SIG-M5 treated with dmso at 0.1 percent for 504 hours (cell line): ENCODE data around the gene RNF186.
"Not testable (repeated sequence)": the region's sequence is repeated elsewhere in the genome, so short reads cannot be mapped to it uniquely, and the experiment has no call there.

ENCODE experiments used
- DNase-seq: peaks from one replicate; lab custom pipeline; 2025; ENCODE audit not compliant: unreplicated experiment; lab: John Stamatoyannopoulos, UW

The RNF186 gene

DNA sequence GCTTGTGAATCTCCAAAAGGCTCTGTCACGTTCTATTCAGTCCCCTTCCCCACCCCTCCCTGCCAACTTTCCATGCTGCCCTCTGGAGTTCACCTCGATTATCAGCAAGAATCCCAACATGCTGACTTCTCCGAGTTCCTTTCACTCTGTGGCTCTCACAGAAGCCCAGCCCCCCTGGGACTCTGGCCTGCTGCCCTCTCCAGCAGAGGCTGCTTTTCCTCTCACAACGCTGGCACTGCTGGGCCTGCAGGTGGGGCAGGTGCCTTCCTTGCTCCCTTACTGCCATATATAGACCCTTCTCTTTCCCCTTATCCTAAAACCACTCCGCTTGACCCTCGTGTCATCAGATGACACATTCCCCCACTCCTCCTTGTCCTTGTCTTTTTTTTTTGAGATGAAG is 10.2 kb upstream of the RNF186 start:
- DNase-seq, result no peak

DNA sequence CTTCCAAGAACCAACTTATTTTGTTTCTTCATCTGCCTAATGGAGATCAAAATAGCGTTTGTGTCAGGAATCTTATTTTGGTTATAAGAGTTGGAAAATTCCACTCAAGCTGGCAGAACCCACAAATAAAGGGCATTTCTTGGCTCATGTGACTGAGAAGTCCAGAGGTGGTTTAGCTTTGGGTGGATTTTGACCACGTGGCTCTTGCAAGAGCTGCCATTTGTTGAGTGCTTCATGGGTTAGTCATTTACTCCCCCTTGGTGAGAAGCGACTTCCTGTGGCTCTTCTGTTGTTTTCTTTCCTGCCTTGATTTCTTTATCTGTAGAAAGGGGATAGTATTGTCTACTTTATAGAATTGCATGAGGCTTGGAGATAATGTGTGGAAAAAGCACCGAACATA is 9.5 kb upstream of the RNF186 start:
- DNase-seq, result no peak

DNA sequence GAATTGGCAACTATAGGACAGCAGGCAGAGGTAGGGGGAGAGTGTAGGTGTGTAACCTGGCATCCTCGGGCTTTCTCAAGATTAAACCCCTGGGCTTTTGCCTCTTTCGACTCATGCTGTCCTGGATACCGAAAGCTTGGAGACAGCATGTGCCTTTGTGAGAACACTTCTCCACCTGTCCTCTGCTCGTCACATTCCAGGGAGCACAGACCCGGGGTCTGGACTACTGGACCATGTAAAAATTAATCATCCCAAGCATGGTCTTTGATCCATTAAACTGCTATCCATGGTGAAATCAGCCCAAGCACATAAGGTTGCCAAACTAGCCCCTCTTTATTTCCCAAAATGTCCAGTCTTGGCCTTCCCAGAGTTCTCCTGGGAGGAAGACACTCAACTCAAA is 9.0 kb upstream of the RNF186 start:
- no peak for DNase-seq

DNA sequence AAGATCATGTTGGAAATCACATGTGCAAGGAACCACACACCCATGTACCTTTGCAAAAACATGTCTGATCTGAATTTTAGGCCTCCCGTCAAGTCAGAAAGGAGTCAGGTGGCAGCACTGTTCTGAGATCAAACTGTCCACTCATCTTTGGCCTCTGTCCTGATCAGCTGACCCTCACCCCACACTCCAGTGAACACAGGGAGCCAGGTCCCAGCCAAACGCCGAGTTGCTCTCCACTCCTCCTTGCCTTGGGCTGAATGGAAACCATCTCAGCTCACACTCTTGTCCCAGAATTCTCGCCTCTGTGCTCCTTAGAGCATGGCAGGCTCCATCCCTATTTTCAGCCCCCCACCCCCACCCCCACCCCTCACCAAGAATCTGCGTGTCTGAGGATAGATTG is 4.6 kb upstream of the RNF186 start:
- no peak for DNase-seq

DNA sequence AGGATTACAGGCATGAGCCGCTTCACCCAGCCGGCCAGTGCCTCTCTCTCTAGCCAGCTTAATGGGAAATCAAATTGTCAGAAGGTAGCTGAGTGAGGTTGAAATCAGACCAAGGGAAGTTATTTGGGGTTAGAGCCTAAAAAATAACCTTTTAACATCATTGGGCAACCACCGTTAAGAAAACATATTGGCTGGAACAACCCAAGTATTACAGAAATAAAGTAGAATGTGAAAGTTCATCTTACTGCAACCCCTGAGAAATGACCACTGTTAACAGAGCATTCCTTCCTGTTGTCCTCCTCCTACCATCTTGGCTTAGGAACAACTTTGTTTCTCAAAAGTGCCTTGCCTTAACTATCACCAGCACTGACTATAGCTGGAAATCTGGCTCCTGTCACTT is 3.2 kb upstream of the RNF186 start:
- no peak for DNase-seq

DNA sequence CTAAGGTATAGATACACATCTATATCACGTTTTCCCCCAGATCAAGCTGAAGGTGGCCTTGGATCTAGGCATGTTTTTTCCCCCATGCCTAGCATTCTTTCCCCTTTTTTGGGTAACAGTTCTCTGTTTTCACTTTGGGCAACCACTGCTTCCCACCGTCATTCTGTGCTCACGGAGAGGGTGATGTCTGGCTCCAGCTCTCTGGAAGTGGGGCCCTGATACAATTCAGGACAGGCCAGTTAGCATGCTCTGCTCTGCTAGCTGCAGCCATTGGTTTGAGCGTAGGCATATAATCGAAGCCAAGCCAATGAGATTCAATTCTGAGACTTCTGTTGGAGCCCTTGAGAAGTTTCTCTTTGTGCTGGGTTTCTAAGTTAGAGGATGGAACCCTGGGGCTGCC is 2.1 kb upstream of the RNF186 start:
- DNase-seq, result no peak

DNA sequence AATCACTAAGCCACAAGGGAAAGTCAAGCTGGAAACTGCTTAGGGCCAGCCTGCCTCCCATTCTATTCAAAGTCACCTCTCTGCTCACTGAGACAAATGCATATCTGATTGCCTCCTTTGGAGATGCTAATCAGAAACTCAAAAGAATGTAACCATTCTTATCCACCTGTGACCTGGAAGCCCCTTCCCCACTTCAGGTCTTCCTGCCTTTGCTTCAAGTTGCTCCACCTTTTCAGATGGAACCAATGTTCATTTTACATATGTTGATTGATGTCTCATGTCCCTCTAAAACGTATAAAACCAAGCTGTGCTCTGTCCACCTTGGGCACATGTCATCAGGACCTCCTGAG is 1.6 kb upstream of the RNF186 start:
- DNase-seq, result not testable (repeated sequence)

DNA sequence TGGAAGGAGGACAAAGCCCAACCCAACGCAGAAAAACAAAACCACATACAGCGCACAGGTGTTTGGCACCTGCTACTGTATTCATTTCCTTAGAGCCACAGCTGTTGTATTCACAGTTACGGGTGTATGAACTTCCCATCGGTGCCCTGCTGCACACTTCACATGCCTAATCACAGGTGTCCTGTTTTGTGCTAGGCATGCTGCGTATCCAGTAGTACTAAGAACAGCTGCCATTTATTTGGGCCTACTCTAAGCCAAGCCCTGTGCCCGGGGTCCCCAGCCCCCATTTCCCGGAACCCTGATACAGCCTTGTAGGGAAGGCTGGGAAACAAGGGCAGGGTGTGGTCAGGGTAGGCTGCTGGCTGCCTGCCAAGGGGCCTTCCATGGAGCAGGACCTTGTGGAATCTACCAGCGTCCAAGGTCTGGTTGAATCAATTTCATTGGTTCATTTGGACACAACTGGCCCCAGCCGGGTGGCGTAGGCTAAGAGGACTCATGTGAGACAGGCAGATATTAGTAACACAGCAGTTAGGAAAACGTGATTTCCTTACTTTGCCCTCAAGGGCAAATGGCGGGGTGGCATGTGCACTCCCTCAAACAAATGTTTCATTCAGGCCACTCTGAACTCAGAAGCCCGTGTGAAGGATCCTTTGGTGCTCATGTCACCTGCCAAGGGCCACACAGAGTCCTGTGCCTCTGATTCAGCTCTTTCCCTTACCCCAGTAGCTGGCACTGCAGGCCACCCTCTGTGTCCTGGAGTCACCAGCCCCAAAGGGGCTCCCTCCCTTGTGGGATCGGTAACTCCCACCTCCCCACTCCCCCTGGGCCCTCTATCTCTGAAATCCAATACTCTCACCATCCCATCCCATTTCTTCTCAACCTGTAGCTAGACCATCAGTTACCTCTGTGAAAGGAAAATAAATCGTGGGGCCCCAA is 986 bp upstream of the RNF186 start:
- no peak for DNase-seq

DNA sequence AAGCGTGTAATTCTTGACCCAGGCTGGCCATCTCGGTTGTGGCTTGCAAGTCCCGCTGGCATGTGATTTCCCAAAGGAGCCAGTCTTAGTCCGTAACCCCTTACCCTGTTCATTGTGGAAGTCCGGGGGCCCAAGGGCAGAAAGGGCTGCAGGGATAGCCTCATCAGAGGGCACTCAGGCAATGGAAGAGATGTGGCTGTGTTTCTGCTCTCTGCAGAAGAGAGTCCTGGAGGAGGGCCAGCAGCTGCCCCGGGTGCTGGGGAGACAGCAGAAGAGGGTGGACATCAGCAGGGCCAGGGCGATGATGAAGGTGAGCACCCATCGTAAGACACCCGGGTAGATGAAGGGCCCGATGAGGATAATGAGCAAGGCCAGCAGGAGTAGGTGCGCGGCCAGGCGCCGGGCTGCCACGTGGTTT is 830 bp downstream of the RNF186 start:
- no peak for DNase-seq

DNA sequence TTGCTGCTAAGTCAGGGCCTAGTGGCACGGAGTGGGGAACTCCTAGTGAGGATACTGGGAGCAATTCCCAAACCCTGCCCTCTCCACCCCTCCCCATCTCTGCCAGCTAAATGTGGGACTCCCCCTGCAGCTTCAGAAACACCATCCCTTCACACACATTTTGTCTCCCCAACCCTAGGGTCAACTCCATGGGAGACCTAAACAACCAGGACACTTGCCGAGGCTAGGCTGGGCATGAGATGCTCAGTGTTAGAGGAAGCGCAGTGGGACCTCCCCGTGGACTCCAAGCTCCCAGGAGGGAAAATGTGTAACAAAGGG is 1.5 kb downstream of the RNF186 start:
- no peak for DNase-seq

DNA sequence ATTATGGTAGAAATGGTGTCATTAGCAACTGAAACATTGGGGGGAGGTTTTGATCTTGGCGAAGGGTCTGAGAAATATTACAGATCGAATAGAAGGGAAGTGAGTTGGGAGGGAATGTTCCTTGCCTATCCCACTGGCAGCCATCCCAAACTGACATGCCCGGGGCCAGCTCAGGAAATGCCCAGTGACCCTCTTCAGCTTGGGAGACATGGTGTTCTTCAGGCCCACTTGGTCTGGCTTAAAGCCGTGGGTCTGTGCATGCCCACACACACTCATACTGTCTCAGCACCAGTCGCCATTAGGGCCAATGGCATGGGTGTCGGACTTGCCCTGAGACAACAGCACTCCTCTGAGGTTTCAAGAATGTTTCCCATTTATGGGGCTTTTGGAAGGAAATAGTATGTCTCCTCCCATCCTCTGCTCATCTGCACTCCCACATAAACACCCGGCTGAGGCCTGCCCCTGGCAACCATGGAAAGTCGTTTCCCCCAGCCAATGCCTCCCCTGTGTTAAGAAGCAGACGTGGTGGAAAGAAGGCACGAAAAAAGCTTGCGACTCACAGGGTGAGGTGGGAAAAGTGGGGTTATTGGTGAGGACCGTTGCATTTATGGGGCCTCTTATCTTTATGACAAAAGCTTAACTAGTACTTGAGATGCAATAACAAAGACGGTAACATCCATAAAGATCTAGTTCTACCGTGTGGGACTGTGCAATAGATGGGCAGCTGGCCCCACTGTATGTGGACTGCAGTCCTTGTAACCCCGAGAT is 2.0 kb downstream of the RNF186 start:
- no peak for DNase-seq

DNA sequence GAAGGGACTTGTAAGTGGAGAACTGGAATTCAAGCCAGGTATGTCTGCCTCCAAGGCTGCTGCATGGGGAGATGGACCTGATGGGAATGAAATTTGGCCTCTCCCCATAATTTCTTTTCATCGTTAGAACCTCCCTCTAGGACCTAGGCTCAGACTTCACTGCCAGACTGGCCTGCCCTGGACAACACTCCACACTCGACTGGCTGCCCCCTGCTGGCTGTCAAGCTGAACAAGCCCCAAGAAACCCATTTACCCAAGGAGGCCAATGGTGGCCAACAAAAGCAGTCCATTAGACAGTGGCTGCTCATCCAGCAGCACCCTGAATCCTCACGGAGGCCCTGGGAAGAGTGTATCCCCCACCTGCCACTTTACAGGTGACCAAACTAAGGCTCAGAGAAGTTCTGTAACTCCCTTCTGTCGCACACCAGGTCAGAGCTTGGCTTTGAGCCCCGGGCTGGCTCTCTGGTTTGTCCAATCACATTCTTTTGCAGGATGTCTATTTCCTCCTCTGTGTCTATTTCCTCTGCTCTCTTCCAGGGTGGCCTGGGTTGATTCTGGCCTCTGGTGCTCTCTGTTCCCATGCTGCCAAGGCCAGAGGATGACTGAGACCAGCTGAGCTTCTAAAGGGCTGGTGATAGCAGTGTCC is 3.8 kb downstream of the RNF186 start:
- no peak for DNase-seq

DNA sequence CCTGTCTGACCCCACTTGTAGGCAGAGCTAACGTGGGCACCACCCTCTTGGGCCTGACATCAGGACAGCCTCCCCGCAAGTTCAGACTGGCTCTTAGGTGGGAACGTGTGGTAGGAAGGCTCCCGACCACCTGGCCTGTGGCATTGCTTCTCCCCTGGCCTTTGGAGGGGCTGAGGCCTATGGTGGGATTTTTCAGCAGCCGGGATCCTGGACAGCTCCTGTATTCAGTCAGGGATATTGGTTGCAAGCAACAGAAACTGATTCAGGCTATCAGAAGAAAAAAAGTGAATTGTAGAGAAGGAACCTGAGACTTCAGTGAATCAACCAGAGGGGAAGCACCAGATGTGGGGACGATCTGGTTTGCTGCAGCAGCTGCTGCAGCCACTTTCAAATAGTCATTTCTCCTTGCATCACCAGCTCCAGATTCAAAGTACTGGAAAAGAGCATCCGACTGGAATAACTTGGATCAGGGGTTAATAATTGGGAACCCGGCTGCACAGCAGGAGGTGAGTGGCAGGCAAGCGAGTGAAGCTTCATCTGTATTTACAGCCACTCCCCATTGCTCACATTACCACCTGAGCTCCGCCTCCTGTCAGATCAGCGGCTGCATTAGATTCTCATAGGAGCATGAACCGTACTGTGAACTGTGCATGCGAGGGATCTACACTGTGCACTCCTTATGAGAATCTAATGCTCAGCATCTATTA is 5.9 kb downstream of the RNF186 start:
- DNase-seq, result no peak

DNA sequence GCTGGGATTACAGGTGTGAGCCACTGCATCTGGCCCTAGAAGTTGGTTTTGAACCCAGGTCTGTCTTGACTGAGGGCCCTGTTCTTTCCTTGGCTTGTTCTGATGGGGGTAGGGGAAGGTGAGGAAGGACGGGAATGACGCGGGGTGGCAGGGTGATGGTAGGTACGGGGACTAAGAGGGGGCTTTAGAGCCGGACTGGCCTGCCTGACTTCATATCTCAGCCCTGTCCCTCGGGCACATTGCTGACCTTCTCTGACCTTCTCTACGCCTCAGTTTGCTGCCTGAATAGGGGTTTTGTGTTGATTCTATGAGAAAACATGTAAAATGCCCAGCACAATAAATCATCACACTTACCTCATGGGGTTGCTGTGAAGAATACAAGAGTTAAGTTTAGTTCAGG is 6.7 kb downstream of the RNF186 start:
- DNase-seq, result no peak

DNA sequence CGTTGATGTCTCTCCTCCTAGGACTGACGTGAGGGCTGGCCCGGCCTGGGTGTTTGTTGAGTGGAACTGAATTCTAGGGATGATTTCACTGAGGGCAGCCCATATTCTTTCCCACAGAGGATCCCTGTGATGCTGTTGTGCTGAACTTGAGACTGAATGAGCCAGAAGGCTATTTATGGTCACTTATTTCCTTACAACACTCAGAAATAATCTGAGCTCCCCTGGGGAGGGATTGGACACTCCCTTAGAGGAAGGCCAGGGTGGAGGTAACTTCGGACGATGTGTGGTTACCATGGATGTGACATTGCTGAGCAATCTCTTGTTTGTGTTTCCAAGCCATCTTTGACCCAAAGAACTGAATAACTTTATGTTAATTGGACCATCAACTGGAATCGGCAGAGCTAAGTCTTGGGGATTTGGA is 10.2 kb downstream of the RNF186 start:
- no peak for DNase-seq

DNA sequence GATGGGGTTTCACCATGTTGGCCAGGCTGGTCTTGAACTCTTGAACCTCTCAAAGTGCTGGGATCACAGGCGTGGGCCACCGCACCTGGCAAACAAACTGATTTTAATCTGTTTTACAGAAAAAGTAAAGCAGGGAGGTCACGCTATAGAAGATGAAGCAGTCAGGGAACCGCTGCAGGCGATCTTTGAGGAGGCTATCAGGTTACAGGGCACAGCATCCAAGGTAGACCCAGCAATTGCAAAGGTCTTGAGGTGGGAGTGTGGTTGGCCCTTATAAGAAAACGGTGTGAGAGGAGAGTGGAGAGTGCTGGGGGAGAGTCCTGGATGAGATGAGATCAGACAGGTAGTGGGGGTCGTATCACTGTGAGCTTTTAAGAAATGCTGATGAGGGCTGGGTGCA is 12.8 kb downstream of the RNF186 start:
- no peak for DNase-seq

DNA sequence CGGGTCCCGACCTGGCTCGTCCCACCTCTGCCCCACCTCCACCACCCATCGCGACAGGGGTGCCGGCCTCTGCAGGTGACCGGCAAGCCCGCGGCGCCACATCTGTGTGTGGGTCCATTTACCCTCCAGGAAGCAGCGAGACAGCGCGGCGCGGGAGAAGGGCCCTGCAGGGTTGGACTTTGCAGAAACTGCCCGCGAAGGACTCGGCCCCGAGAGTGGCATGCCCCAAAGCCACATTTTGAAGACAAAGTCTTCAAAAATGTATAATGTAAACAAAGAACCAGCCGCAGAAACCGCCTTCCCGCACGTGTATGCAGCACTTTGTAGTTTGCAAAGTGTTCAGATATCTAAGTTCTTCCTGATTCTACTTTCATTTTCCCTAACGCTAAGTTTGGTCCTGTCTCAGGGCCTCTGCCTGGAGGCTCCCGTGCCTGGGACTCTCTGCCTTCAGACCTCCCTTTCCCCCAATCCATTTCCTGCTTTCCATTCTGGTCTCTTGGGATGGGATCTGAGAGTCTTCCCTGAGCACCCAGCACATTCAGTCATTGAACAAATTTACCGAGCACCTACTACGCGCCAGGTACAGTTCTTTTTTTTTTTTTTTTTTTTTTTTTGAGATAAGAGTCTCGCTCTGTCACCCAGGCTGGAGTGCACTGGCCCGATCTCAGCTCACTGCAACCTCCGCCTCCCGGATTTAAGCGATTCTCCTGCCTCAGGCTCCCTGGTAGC is 14.8 kb downstream of the RNF186 start:
- peak; percentile 58 for DNase-seq

DNA sequence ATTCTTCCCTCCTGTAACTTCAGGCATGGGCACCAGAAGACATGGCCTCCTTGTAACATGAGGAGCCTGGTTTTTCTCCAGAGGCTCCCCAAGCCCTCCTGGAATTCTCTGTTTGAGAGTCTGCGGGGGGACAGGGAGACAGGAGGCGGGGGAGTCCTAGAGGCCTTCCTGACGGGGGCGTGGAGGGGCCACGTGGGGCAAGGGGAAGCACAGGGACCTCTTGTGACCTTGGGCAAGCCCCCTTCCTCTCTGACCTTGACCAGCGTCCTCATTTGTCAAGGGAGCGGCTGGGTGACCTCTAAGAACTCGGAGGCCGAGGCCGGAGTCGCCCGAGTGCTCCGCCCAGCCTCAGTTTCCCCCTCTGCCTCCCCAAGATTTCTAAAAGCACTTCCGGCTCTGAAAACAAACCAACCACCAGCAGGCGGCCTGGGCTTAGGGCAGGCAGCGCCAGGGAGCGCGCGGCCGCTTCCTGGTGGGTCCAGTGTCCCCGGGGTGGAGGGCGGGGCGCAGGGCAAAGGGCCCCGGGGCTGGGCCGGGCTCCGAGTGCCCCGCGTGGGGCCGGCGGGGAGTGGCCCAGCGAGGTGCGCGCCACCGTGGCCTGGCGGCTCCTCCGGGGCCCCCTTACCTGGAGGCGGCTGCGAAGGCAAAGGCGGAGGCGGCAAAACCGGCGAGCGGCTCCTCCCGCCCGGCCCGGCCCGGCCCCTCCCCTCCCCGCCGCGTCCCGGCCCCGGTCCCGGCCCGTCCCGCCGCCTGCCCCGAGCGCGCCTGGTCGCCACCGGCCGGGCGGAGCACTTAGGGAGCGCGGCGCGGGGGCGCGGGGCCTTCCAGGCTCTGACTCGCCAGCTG is 15.6 kb downstream of the RNF186 start, which contains the start of gene TMCO4:
TMCO4 (minus strand) TSS at position 687 of the 846 bp plus-strand sequence. CDS start 19,158 bp downstream, outside the sequence.
- DNase-seq, result peak; percentile 5

DNA sequence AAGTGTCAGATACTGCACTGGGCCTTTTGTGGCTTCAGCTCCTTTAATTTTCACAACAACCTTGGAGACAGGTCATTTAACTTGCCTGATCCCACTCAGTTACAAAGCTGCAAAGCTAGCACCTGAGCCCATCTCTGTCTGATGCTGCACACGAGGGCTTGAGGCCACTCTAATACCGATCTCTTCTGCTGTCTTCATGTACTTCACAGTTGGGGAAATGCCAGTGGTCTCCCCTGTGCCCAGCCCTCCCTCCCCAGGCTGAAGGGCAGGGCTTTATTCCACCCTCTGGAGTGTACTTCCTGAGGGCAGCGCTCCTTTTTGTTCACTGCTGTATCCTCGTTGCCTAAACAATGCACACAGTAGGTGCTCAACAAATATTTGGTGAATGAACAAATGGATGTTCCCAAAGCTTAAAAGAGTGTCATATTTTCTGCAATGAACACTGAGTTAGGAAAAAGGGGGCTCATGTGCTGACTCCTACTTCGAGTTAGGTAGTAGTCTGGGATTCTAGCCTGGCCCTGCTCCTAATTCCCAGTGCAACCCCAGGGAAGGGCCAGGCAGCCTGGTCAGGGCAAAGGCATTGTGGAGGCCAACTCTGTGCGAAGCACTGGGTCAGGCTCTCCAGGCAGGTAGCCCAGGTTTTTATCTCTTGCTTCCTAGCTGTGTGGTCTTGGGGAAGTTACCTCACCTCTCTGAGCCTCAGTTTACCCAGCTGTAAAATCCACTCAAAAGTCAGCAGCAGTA is 16.4 kb downstream of the RNF186 start:
- no peak for DNase-seq
